IPS-18a (cell line): ENCODE measurements around the gene EGFL7.

Source experiments
- H3K27ac ChIP-seq: one replicate; pipeline ENCODE4 v1.5.1; 2013; ENCODE audit warnings: low read length
- H3K27me3 ChIP-seq: one replicate; pipeline ENCODE4 v1.6.1; 2013; ENCODE audit warnings: mild to moderate bottlenecking, low read length; ENCODE audit not compliant: control insufficient read depth, insufficient read depth
- H3K36me3 ChIP-seq: one replicate; pipeline ENCODE4 v1.6.1; 2013; ENCODE audit warnings: low read depth, low read length; ENCODE audit not compliant: control insufficient read depth
- H3K4me1 ChIP-seq: one replicate; pipeline ENCODE4 v1.6.1; 2013; ENCODE audit warnings: low read depth, low read length; ENCODE audit not compliant: control insufficient read depth
- H3K4me3 ChIP-seq: one replicate; pipeline ENCODE4 v1.5.1; 2013; ENCODE audit warnings: low read length
- H3K9ac ChIP-seq: one replicate; pipeline ENCODE4 v1.6.1; 2013; ENCODE audit warnings: mild to moderate bottlenecking, low read length, moderate library complexity
- H3K9me3 ChIP-seq: one replicate; pipeline ENCODE4 v1.6.1; 2013; ENCODE audit warnings: low read depth, low read length; ENCODE audit not compliant: control insufficient read depth

Gene EGFL7

GRCh38 chr9:136640171-136641111, 22.3 kb upstream of the EGFL7 start:
- H3K9ac ChIP-seq: no peak overlapping the region
- H3K27ac ChIP-seq: no peak overlapping the region
- H3K36me3 ChIP-seq: no peaks in the 10 kb centered on the region
- H3K27me3 ChIP-seq: peaks cover 12% of the 10 kb centered on the region
- H3K4me1 ChIP-seq: no peaks in the 10 kb centered on the region
- no peaks in the 10 kb centered on the region for H3K9me3 ChIP-seq
- H3K4me3 ChIP-seq: no peak overlapping the region

DNA sequence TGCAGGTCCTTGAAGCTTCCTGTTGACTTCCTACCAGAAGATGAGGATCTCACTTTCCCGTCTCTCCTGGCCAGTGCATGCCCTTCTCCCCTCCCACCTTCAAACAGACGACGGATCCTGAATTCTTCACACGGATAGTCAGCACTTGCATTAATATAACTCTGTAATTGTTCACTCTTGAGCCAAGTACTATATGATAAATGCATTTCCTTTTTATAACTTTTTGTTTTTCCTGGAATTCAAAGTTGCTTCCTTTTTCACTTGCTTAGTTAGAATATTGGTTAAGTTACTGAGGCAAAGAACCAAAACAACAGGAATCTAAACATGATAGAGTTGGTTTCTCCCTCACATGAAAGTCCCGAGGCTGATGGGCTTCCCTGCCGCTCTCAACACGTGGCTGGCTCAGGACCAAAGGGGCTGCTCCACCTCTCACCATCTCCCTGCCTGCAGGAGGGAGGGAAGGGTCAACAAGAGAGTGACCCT, 20.2 kb upstream of the EGFL7 start:
- no peak overlapping the region for H3K9ac ChIP-seq
- no peaks in the 10 kb centered on the region for H3K4me1 ChIP-seq
- no peak overlapping the region for H3K27ac ChIP-seq
- H3K4me3 ChIP-seq: no peak overlapping the region
- peaks cover 12% of the 10 kb centered on the region for H3K27me3 ChIP-seq
- no peaks in the 10 kb centered on the region for H3K9me3 ChIP-seq
- H3K36me3 ChIP-seq: no peaks in the 10 kb centered on the region

DNA sequence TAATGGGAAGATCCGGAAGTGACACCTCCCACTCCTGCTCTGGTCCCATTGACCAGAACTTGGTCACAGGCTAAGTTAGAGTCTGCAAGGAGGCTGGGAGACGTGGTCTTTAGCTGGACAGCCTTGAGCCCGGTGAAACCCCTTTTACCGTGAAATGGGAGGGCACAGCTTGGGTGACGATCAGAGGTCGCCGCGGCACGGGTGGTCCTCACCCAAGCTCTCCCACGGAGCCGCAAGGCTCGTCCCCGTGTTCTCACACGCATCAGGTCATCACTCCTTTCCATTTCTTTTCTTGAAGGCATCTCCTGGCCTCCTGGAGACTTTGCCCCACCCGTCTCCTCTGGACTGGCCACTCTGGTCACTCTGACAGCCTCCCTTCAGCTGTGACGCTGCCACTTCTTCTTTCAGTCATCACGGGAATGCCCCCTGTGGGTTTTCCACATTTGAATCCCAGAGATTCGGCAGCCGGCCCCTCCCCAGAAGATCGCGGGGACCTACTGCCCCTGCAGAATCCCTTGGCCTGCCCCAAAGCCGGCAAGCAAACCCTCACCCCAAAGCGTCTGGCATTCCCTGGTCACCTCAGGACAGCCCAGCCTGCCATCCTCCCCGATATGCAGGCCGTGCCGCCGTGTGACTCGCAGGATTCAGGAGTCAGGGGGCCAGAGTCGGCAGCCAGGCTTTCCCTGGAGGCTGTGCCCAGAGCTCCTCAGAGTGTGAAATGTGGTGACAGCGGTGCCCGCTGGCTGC, 18.9 kb upstream of the EGFL7 start:
- Histone ChIP-seq H3K27me3 (peaks cover 12% of the 10 kb centered on the region), H3K9me3 (no peaks in the 10 kb centered on the region), H3K36me3 (no peaks in the 10 kb centered on the region), H3K4me3 (peak overlapping the region; percentile 34), H3K27ac (no peak overlapping the region), H3K4me1 (no peaks in the 10 kb centered on the region), H3K9ac (no peak overlapping the region)

GRCh38 chr9:136644343-136644592, 18.4 kb upstream of the EGFL7 start:
- Histone ChIP-seq H3K9ac (no peak overlapping the region), H3K4me1 (no peaks in the 10 kb centered on the region), H3K36me3 (no peaks in the 10 kb centered on the region), H3K4me3 (peak overlapping the region; percentile 34), H3K9me3 (no peaks in the 10 kb centered on the region), H3K27me3 (peaks cover 12% of the 10 kb centered on the region), H3K27ac (no peak overlapping the region)

DNA sequence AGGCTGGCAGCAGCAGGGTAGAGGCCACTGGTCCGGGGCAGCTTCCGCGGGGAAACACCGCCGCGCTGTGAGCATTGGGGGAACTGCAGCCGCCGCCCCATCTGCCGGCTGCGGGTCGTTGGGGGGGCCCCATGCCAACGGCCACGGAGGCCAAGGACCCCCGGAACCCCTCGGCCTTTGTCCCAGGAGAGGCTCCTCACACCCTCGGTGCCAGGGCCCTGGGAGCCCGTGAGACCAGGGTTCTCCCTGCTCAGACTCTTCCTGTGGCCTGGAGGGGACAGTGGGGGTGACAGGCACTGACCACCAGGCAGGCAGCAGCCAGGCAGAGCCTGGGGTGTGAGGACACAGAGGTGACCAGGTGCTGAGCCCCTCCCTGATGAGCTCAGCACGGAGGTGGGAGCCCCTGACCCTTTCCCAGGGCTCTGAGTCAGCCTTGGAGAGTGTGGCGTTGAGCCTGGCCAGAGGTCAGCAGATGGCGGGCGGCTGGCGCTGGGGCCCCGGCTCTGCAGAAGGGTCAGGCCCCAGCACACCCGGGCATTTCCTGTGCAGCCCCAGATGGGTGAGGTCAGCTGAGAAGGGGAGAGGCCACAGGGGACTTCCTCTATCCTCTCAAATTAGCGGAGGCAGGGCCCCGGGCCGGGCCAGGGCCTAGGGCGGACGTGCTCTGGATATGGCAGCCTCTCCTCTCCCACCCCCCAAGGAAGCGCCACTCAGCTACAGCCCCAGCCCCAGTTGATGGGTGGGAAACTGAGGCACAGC, 17.9 kb upstream of the EGFL7 start:
- Histone ChIP-seq H3K9me3 (no peaks in the 10 kb centered on the region), H3K4me1 (no peaks in the 10 kb centered on the region), H3K36me3 (no peaks in the 10 kb centered on the region), H3K27ac (no peak overlapping the region), H3K9ac (no peak overlapping the region), H3K4me3 (peak overlapping the region; percentile 34), H3K27me3 (peaks cover 12% of the 10 kb centered on the region)

GRCh38 chr9:136645352-136645902, 17.3 kb upstream of the EGFL7 start:
- no peak overlapping the region for H3K9ac ChIP-seq
- H3K4me3 ChIP-seq: no peak overlapping the region
- no peaks in the 10 kb centered on the region for H3K4me1 ChIP-seq
- no peaks in the 10 kb centered on the region for H3K36me3 ChIP-seq
- no peaks in the 10 kb centered on the region for H3K9me3 ChIP-seq
- no peak overlapping the region for H3K27ac ChIP-seq
- peaks cover 12% of the 10 kb centered on the region for H3K27me3 ChIP-seq

GRCh38 chr9:136645903-136646754, 16.6 kb upstream of the EGFL7 start:
- no peaks in the 10 kb centered on the region for H3K4me1 ChIP-seq
- H3K36me3 ChIP-seq: no peaks in the 10 kb centered on the region
- H3K27ac ChIP-seq: no peak overlapping the region
- no peaks in the 10 kb centered on the region for H3K9me3 ChIP-seq
- H3K9ac ChIP-seq: no peak overlapping the region
- peaks cover 12% of the 10 kb centered on the region for H3K27me3 ChIP-seq
- H3K4me3 ChIP-seq: no peak overlapping the region

DNA sequence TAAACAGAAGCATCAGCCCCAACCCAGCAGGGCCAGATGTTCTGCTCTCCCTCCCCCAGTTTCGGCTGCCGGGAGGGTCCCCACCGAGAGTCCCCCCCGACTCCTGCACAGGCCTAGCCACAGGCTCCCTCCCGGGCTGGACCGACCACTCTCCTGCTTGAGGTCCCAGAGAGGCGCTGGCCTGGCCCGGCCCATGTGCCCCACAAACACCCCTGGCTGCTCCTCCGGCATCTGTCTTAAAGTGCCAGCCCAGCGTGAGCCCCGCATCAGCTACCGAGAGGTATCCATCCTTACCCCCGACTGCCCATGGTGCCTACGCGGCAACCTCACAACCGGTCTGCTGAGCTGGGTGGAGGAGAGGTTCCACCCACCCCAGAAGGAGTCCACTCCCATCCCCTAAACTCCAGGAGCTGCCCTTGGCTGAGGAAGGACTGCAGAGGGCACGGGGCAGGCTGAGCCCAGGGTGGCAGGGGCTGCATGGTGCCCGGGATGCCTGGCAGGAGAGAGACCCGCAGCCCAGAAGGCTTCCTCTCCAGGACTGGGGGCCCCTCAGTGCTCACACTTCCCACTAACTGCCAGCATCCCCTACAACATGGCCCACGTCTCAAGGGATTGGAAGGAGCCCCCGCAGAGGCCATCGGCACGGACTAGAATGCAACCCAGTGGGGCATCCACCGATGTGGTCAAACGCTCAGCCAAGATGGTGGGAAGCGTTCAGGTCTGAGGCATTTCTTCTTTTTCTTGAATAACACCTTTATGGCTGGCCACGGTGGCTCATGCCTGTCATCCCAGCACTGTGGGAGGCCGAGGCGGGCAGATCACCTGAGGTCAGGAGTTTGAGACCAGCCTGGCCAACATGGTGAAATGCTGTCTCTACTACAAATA, 15.6 kb upstream of the EGFL7 start:
- Histone ChIP-seq H3K27ac (no peak overlapping the region), H3K4me3 (no peak overlapping the region), H3K9ac (no peak overlapping the region), H3K36me3 (no peaks in the 10 kb centered on the region), H3K27me3 (peaks cover 12% of the 10 kb centered on the region), H3K4me1 (no peaks in the 10 kb centered on the region), H3K9me3 (no peaks in the 10 kb centered on the region)

DNA sequence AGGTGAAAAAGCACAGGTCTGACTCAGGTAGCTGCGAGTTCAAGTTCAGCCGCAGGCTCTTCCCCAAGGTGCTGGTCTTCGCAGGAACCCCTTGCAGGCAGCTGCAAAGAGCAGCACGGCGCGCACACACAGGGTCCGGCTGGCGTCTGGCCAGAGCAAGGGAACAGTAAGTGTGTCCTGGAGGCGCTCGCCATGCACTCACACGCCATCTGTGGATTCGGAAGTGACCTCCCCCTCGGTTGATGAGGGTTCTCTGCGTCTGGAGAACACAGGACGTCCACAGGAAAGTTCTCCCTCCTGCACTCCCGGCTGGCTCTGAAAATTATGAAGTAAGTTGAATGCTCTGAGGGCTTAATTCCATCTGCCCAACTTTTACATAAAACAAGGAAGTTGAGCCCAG, 14.0 kb upstream of the EGFL7 start:
- Histone ChIP-seq H3K36me3 (no peaks in the 10 kb centered on the region), H3K4me3 (no peak overlapping the region), H3K9ac (no peak overlapping the region), H3K27me3 (peaks cover 5% of the 10 kb centered on the region), H3K4me1 (no peaks in the 10 kb centered on the region), H3K27ac (no peak overlapping the region), H3K9me3 (no peaks in the 10 kb centered on the region)

- Histone ChIP-seq H3K4me3 (no peak overlapping the region), H3K27me3 (no peaks in the 10 kb centered on the region), H3K36me3 (no peaks in the 10 kb centered on the region), H3K27ac (no peak overlapping the region), H3K9ac (no peak overlapping the region), H3K4me1 (no peaks in the 10 kb centered on the region), H3K9me3 (no peaks in the 10 kb centered on the region)
These were observed 12.7 kb upstream of the EGFL7 start for GRCh38 chr9:136650021-136650420.
